ENCODE measurements around the gene TOMM7.

- no peak for TF ChIP-seq POLR2A (IDR thresholded peaks at IDR 0.05)
- TF ChIP-seq CTCF (IDR thresholded peaks at IDR 0.05), result no peak
Measured at GRCh38 chr7:22821702-22822485, 755 bp downstream of the TOMM7 start.
